Testis (tissue), 2 donors: ENCODE data around the gene CFAP299.

Experiments
- POLR2A ChIP-seq: fragments of 450-650 bp; IDR thresholded peaks from one replicate; pipeline ENCODE4 v1.6.1; 2017; ENCODE audit warnings: antibody characterized with exemption, mild to moderate bottlenecking, moderate library complexity
- TF ChIP-seq, protein P1 (sequence below), 3 experiments: fragments of 450-650 bp in 2 of 3; fragments of 200-600 bp in 1 of 3; sonication (generic) in 1 of 3; IDR thresholded peaks; one replicate each; pipeline ENCODE4 v1.5.1; 2016 to 2019; ENCODE audit warnings: antibody characterized with exemption in 3 of 3, mild to moderate bottlenecking in 2 of 3, moderate library complexity in 1 of 3

DNA sequence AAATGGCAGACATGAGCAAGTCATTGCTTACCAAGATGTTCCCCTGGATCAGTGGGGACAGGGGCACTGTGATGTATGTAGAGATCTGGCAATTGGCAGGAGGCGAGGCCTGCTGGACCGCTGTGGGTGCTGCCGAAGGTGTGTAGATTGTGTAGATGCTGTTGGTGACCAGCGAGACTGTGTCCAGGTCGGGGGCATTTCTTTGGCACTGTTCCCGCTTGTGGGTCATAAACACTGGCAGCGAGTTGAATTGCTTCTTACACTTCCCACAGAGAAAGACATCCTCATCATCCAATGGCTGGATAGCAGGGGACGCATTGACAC, 52.7 kb downstream of the CFAP299 start:
- TF ChIP-seq, protein P1, sequence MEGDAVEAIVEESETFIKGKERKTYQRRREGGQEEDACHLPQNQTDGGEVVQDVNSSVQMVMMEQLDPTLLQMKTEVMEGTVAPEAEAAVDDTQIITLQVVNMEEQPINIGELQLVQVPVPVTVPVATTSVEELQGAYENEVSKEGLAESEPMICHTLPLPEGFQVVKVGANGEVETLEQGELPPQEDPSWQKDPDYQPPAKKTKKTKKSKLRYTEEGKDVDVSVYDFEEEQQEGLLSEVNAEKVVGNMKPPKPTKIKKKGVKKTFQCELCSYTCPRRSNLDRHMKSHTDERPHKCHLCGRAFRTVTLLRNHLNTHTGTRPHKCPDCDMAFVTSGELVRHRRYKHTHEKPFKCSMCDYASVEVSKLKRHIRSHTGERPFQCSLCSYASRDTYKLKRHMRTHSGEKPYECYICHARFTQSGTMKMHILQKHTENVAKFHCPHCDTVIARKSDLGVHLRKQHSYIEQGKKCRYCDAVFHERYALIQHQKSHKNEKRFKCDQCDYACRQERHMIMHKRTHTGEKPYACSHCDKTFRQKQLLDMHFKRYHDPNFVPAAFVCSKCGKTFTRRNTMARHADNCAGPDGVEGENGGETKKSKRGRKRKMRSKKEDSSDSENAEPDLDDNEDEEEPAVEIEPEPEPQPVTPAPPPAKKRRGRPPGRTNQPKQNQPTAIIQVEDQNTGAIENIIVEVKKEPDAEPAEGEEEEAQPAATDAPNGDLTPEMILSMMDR (IDR thresholded peaks at IDR 0.05): no peak
- TF ChIP-seq POLR2A: no peak
